Heart left ventricle (tissue), 16 donors: Measurements from ENCODE around the gene BET1L. TPM values are rescaled to one million over a fixed set of nuclear protein-coding genes. Genes with fewer than 3 reads are reported as not detected.

Experiments used
- ATAC-seq, 4 donors: fragments of 200-7000 bp; cut with Tn5 transposase; one replicate each; pipeline ENCODE4 v1.9.1; 2020 to 2022; ENCODE audit warnings: moderate library complexity in 4 of 4, mild to moderate bottlenecking in 3 of 4, moderate number of reproducible peaks in 1 of 4
- DNase-seq, 5 donors: peaks; one replicate each; pipeline ENCODE4 v3.0.0-alpha.2; 2020
- H3K27ac ChIP-seq, 12 donors: fragments of 200-600 bp; sonication (generic) in 4 of 12; one replicate each; pipeline versions ENCODE4 v1.5.0 to v1.8.0; 2016 to 2022; ENCODE audit warnings: mild to moderate bottlenecking in 2 of 12
- H3K27me3 ChIP-seq, 9 donors: fragments of 200-600 bp; sonication (generic) in 2 of 9; one replicate each; pipeline versions ENCODE4 v1.5.1 to v1.8.0; 2016 to 2022; ENCODE audit warnings: mild to moderate bottlenecking in 3 of 9
- H3K36me3 ChIP-seq, 9 donors: fragments of 200-600 bp; sonication (generic) in 2 of 9; one replicate each; pipeline versions ENCODE4 v1.5.0 to v1.8.0; 2018 to 2022; ENCODE audit warnings: mild to moderate bottlenecking in 2 of 9
- H3K4me1 ChIP-seq, 12 donors: fragments of 200-600 bp; sonication (generic) in 4 of 12; one replicate each; pipeline versions ENCODE4 v1.5.0 to v1.8.0; 2016 to 2022; ENCODE audit warnings: mild to moderate bottlenecking in 3 of 12
- H3K4me3 ChIP-seq, 12 donors: fragments of 200-600 bp; sonication (generic) in 4 of 12; one replicate each; pipeline versions ENCODE4 v1.5.0 to v1.8.0; 2017 to 2022; ENCODE audit warnings: mild to moderate bottlenecking in 9 of 12, moderate library complexity in 4 of 12
- H3K9me3 ChIP-seq, 12 donors: fragments of 200-600 bp; sonication (generic) in 4 of 12; one replicate each; pipeline versions ENCODE4 v1.5.0 to v1.8.0; 2016 to 2022; ENCODE audit warnings: mild to moderate bottlenecking in 1 of 12
- POLR2A ChIP-seq, 2 donors: fragments of 450-650 bp; IDR thresholded peaks; one replicate each; pipeline ENCODE4 v1.6.1; 2017; ENCODE audit warnings: antibody characterized with exemption in 2 of 2, mild to moderate bottlenecking in 2 of 2, moderate library complexity in 2 of 2
- WGBS, 4 donors: extraction: QIAGEN DNeasy Blood & Tissue Kit in 2 of 4; methylation state at CpG; one replicate each; pipeline versions ENCODE4 v1.1.5 to v1.1.7; 2013 to 2018; 5-methylcytosine and 5-hydroxymethylcytosine counted together
- intact Hi-C, 10 donors: fragments of 100-400 bp; cut with DNase I; formaldehyde crosslinking; loops; one replicate each; pipeline versions ENCODE4 v1.11.1 to v1.14.2; 2022
- polyA plus RNA-seq, 2 donors: library from polyadenylated mRNA; stranded (reverse); fragments of 200-250 nt; gene quantifications; one replicate each; pipeline ENCODE4 v1.2.3, GENCODE V29; 2013
- total RNA-seq, 9 donors: library from RNA; depleted of rRNA in 2 of 9; stranded (reverse); fragments of >200 nt in 2 of 9; fragmentation: NEBNext Ultra II Directional in 3 of 9; extraction: Animal tissue kit (Norgen Biotek cat#: 25700) in 3 of 9; gene quantifications; one replicate each; pipeline versions ENCODE4 v1.1.0 to v1.2.4, GENCODE V29; 2016 to 2023
- TF ChIP-seq, protein P1 (sequence below), 12 donors: fragments of 200-600 bp; sonication (generic) in 4 of 12; IDR thresholded peaks; one replicate each; pipeline versions ENCODE4 v1.5.0 to v1.8.0; 2018 to 2022; ENCODE audit warnings: antibody characterized with exemption in 12 of 12, mild to moderate bottlenecking in 5 of 12
- donor health status: ischemic (EF 13 %, LVEDD 7.1; RV severe dilation, severe dysfunction).
- donor health status: healthy with polysubstance abuse.
- donor health status: DM: no; HTN: yes; CAD: no.
- donor health status: DM: no; HTN: no; CAD: no.
- donor health status: ischemic (EF 25% LVEDD 6.9; RV normal size, moderate dysfunction).
- donor health status: ischemic (EF 25% LVEDD 5.7; RV mildly dilated, moderate dysfunction).
- donor health status: healthy.
- donor health status: DM: yes; HTN: yes; CAD: no.
- donor health status: ischemic (EF 35%, LVEDD 5.7; RV mildly dilated, moderate dysfunction).
- donor health status: nonischemic (EF 11% LVEDD 7.7; RV severe dilation, severe dysfunction).
- donor health status: DM: yes; HTN: yes; CAD: no.
- donor health status: PGD.
- donor health status: ischemic (EF 29% LVEDD 5.4; RV normal size, mild dysfunction).
- donor health status: nonischemic (EF 23%, LVEDD 6.1; RV moderate dilation, normal function).

Gene BET1L
- total and polyA plus RNA-seq, 11 donors, result 12.9 to 32.2 (median 20.9) TPM

DNA sequence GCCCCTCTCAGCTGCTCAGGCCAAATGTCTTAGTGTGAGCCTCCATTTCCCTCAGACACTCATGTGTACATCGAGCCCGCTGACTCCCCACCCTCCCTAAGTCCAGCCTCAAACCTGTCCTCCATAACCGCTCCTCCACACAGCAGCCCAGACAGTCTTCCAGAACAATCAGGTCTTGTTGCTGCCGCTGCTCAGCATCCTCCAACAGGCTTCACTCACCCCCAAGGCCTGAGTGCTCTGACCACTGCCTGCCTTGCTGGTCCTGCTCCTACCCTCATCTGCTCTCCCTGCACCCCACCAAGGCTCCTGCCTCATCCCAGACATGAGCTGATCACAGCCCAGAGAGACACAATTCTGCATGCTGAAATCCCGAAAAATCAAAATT, 46.7 kb upstream of the BET1L start:
- Histone ChIP-seq H3K9me3 (no peaks in the 10 kb centered on the region), H3K4me3 (no peak overlapping the region), H3K27ac (no peak overlapping the region), H3K4me1 (no peaks in the 10 kb centered on the region), H3K27me3 (peaks cover 0 to 6% (median 0%) of the 10 kb centered on the region in 9 donors), H3K36me3 (peaks cover 0 to 49% (median 46%) of the 10 kb centered on the region in 9 donors)
- intact Hi-C loops, result loop anchor here in 4 of 10 donors (2.0 to 10.0 kb wide), 4 partner anchors 38 to 121 kb away; partner anchors contain the start of gene IFITM5 (in 1 of the 4)
- TF ChIP-seq, protein P1, sequence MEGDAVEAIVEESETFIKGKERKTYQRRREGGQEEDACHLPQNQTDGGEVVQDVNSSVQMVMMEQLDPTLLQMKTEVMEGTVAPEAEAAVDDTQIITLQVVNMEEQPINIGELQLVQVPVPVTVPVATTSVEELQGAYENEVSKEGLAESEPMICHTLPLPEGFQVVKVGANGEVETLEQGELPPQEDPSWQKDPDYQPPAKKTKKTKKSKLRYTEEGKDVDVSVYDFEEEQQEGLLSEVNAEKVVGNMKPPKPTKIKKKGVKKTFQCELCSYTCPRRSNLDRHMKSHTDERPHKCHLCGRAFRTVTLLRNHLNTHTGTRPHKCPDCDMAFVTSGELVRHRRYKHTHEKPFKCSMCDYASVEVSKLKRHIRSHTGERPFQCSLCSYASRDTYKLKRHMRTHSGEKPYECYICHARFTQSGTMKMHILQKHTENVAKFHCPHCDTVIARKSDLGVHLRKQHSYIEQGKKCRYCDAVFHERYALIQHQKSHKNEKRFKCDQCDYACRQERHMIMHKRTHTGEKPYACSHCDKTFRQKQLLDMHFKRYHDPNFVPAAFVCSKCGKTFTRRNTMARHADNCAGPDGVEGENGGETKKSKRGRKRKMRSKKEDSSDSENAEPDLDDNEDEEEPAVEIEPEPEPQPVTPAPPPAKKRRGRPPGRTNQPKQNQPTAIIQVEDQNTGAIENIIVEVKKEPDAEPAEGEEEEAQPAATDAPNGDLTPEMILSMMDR (IDR thresholded peaks at IDR 0.05), result no peak
- TF ChIP-seq POLR2A (IDR thresholded peaks at IDR 0.05), result no peak
- ATAC-seq, result peak in 1 of 4 donors; percentile 28
- DNase-seq, result no peak
- 81 to 90% (median 83%) methylated on average over 5 of the region's 5 CpGs for WGBS, 4 donors

DNA sequence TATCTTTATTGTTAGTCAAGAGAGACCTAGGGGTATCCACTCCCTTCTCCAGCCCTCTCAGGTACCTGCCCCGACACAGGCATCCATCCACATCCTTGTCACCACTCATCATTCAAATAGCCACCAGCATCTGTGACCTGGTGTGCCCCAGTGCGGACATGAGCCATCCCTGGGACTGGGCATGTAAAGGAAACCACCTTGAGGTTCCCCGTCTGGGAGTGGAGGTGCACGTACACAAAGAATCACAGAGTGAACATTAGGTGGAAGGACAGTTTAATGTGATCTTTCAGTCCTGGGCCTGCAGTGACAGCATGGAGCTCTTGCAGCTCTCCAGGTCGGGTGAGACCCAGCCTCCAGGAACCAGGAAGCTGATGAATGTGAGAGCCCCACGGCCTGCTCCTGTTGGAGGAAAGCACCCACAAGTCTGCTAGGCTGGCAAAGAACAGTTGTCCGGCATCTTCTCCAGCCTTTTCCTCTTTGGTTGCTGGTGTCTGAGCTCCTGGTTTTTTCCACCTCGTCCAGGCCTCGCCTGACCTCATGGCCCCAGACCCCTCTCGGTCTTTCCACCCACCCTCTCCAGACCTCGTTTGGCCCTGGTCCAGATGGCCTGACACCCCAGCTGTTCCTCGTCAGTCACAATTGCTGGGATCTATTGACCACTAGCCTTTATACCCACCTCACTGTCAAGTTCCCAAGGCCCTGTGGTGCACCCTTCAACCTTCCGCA, 46.1 kb upstream of the BET1L start:
- ATAC-seq (peak in 1 of 4 donors; percentile 10), DNase-seq (no peak)
- no peaks in the 10 kb centered on the region for H3K4me1 ChIP-seq
- no peaks in the 10 kb centered on the region for H3K9me3 ChIP-seq
- TF ChIP-seq, protein P1 (IDR thresholded peaks at IDR 0.05), result no peak
- TF ChIP-seq POLR2A (IDR thresholded peaks at IDR 0.05), result no peak
- WGBS, 4 donors, result 69 to 78% (median 72%) methylated on average over 12 to 13 of the region's 13 CpGs
- H3K4me3 ChIP-seq, result no peak overlapping the region
- intact Hi-C loops, result loop anchor here in 4 of 10 donors (2.0 to 10.0 kb wide), 4 partner anchors 39 to 121 kb away; partner anchors contain the start of gene IFITM5 (in 1 of the 4)
- peaks cover 2 to 55% (median 52%) of the 10 kb centered on the region in 9 donors for H3K36me3 ChIP-seq
- H3K27ac ChIP-seq, result no peak overlapping the region
- peaks cover 0 to under 1% (median 0%) of the 10 kb centered on the region in 9 donors for H3K27me3 ChIP-seq

DNA sequence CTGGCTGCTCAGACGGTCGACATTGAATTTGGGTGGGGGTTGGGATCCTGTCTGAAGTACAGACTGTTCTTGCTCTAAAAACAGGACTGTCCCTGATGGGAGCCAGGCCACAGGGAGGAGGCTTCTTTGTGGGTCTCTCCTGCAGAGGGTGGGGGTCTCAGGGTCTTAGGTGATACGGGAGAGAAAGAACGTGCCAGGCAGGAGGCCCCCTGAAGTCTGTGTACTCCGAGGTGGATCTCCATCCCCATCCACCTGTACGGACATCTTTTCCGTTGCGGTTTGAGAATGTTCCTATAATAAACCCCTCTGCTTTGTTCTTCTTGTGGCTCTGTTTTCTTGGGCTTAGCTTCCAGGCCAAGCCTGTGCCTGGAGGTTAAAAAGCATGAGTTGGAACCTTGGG, 45.5 kb upstream of the BET1L start:
- Histone ChIP-seq H3K27ac (no peak overlapping the region), H3K4me1 (no peaks in the 10 kb centered on the region), H3K4me3 (no peak overlapping the region), H3K9me3 (no peaks in the 10 kb centered on the region), H3K36me3 (peaks cover 5 to 61% (median 58%) of the 10 kb centered on the region in 9 donors), H3K27me3 (no peaks in the 10 kb centered on the region)
- intact Hi-C loops, result loop anchor here in 4 of 10 donors (2.0 to 10.0 kb wide), 4 partner anchors 40 to 122 kb away; partner anchors contain the start of gene IFITM5 (in 1 of the 4)
- no peak for DNase-seq
- no peak for TF ChIP-seq POLR2A (IDR thresholded peaks at IDR 0.05)
- TF ChIP-seq, protein P1 (IDR thresholded peaks at IDR 0.05), result no peak
- 75 to 89% (median 85%) methylated on average over 8 of the region's 8 CpGs for WGBS, 4 donors
- no peak for ATAC-seq

DNA sequence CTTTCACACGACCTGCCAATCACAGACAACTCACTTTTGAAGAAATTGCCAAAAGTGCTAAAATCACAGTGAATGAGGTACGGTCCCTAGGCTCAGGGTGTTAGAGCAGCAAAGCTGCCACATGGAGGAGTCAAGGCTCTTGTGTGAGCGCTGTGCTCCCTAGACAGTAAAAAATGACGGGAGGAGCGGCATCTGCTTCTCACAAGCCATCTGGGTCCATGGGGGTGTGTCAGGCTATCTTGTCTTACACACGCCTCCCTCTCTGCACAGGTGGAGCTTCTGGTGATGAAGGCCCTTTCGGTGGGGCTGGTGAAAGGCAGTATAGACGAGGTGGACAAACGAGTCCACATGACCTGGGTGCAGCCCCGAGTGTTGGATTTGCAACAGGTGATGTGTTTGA, 44.4 kb upstream of the BET1L start:
- no peak overlapping the region for H3K27ac ChIP-seq
- ATAC-seq, result no peak
- TF ChIP-seq, protein P1 (IDR thresholded peaks at IDR 0.05), result no peak
- no peak for TF ChIP-seq POLR2A (IDR thresholded peaks at IDR 0.05)
- no peaks in the 10 kb centered on the region for H3K4me1 ChIP-seq
- H3K4me3 ChIP-seq, result no peak overlapping the region
- intact Hi-C loops, result loop anchor here in 3 of 10 donors (5.0 to 10.0 kb wide), 3 partner anchors 41 to 123 kb away; no protein-coding TSS in a partner anchor
- no peaks in the 10 kb centered on the region for H3K9me3 ChIP-seq
- peaks cover 5 to 72% (median 69%) of the 10 kb centered on the region in 9 donors for H3K36me3 ChIP-seq
- H3K27me3 ChIP-seq, result no peaks in the 10 kb centered on the region
- WGBS, 4 donors, result 74 to 81% (median 78%) methylated on average over 10 of the region's 10 CpGs
- no peak for DNase-seq
